WI38 (cell line): ENCODE results near the gene C8B.

Source experiments
- H3K4me3 ChIP-seq: 2 replicates; pipeline ENCODE4 v1.5.1; 2011; ENCODE audit warnings: low read depth, mild to moderate bottlenecking, control low read depth, low read length
- TF ChIP-seq, protein P1 (sequence below): IDR thresholded peaks from 2 replicates; pipeline ENCODE4 v1.5.1; 2012; ENCODE audit warnings: low read depth, mild to moderate bottlenecking, control low read depth, low read length

Gene C8B

DNA sequence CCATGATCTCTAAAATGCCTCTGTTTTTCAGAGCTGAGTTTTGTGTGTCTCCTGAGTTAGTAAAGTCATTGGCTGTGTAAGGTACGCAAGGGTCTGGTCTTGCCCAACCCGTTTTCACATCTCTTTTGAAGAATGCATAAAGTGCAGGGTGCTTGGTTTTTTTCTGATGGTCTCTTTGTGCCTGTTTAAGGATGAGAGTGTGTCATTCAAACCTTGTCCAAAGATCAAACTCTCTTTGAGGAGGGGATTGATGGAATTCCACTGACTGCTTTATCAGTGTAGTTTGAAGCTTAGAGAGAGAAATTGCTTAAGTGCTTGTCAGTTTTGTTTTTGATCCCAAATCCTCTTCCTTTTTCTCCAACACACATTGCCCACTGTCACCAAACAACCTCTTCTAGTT is 20.0 kb upstream of the C8B start:
- H3K4me3 ChIP-seq = no peak overlapping the region
- TF ChIP-seq, protein P1, sequence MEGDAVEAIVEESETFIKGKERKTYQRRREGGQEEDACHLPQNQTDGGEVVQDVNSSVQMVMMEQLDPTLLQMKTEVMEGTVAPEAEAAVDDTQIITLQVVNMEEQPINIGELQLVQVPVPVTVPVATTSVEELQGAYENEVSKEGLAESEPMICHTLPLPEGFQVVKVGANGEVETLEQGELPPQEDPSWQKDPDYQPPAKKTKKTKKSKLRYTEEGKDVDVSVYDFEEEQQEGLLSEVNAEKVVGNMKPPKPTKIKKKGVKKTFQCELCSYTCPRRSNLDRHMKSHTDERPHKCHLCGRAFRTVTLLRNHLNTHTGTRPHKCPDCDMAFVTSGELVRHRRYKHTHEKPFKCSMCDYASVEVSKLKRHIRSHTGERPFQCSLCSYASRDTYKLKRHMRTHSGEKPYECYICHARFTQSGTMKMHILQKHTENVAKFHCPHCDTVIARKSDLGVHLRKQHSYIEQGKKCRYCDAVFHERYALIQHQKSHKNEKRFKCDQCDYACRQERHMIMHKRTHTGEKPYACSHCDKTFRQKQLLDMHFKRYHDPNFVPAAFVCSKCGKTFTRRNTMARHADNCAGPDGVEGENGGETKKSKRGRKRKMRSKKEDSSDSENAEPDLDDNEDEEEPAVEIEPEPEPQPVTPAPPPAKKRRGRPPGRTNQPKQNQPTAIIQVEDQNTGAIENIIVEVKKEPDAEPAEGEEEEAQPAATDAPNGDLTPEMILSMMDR = no peak

DNA sequence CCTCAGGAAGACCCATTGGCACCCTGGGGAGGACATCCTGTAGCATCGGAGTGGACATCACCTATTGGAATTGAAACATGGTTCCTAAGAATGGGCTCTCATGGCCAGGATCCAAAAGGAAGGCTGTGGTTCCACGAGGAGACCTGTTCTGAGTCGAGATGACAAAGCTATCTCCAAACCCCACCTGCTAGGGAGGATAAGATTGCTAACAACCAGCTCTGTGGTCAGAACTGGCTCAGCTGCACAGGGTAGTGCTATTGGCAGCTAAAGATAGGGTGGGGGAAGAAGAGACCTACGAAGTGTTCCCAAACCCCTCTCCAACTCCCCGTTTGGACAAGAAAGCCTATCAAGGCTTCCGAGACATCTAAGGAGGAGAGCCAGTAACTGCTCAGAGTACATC is 17.7 kb upstream of the C8B start:
- TF ChIP-seq, protein P1 = no peak
- no peak overlapping the region for H3K4me3 ChIP-seq

DNA sequence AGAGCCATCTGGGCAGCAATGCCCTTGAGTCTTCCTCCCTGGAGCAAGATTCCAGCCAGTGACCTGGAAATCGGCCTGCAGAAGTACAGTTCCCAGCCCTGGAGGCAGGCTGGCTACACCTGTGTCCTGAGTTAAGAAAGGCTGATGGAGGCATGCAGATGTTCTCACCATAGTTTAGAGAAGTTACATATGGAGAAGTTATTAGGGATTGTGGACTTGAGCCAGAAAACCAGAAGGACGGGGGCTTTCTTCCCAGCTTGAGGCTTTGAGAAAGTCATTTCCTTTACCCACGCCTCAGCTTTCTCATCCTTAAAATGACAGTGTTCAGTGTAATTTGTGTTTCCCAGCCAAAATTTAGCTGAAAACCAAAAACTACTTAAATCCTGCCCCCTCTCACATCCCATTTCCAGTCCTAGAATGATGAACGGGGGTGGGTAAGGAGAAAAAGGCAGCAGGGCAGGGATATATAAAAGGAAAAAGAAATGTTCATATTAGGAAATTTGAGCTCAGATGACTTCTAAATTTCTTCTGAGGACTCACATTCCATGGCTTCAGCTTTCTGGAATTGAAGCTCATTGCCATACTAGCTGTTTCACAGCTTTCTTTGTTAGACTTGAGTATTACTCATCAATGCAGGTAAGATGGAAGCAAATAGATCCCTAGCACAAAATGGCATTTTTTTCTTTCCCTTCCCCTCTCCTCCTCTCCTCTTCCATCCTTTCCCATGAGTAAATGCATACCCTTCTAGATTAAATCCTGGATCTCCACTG is 14.4 kb upstream of the C8B start:
- H3K4me3 ChIP-seq = no peak overlapping the region
- TF ChIP-seq, protein P1 = no peak

DNA sequence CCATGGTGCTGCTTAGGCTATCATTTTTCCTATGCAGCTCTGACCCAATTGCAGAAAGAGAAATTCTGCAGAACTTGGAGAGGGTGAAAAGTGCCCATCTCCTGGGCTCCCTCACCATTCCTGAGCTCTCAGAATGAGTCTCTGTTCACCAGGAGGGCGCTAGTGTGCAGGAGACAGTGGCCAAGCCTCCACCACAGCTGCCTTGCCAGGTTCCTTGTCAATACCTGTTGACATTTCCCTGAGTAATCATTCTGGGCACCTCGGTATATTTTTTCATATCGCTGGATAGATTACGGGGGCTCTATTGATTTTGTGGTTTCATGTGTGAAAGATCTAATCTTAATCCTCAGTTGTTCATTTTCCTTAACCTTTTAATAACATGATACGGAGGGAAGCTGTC is 13.0 kb upstream of the C8B start:
- TF ChIP-seq, protein P1 = no peak
- no peak overlapping the region for H3K4me3 ChIP-seq

DNA sequence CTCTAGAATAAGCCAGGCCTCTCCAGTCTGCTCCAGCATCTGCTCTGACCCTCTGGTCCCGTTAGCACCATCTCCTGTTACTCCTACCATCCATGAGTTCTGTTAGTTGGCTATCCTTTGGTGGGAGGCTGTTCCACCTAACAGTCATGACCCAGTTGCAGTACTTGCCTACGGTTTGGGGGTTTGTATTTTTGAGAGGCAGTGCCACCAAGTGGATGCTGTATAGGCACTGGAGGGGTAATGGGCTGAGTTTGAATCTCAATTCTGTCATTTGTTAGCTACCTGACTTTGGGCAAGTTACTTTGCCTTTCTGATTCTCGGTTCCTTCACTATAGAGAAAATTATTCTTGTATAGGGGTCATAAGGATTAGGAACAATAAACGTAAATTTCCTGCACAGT is 12.1 kb upstream of the C8B start:
- TF ChIP-seq, protein P1 = no peak
- H3K4me3 ChIP-seq = no peak overlapping the region

DNA sequence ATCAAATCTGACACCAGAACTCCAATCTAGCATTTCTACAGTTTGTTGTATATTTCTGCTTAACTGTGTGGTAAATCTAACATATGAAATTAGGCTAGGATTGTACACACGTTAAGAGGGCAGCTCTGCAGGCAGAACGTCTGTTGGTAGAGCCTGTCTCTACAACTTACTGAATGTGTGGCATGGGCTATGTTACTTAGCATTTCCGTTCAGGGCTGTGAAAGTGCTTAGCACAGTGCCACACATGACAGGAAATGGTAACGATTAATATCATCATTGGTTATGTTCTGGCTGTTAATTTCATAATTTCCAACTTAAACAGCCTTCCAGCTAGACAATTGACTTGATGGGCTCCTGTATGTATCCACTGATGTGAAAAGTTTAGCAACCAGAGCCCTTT is 9.6 kb upstream of the C8B start:
- TF ChIP-seq, protein P1 = no peak
- H3K4me3 ChIP-seq = no peak overlapping the region

DNA sequence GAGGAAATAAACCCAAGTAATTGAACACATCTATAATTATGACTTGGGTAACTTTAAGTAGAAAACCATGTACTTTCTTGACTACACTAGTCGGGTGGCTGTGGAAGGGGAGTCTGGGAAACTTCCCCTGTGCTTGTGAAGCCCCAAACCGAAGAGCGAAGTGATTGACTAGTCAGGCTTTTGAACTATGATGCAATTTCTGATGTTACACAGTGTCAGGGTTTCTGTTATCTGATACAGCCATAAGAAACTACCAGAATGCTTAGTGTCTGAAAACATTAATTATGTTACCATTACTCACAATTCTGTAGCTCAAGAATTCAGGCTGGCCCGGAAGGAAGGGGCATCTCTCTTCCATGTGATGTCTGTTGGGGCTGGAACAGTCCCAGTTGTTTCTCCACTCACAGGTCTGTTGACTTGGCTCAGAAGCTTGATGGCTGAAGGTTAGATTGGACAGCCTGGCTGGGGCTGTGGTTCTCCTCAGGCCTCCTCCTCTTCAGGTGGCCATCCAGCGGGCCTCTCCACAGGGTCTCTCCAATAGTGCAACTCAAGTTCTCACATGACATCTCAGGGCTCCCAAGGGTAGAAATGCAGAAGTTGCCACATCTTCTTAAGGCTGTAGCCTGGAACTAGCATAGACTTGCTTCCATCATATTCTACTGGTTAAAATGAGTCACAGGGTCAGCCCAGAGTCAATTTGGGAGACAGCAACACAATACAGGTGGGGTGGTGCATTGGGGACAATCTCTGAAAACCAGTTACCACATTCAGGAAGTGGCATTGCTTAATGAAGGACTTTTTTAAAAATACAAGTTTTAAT is 8.3 kb upstream of the C8B start:
- no peak overlapping the region for H3K4me3 ChIP-seq
- TF ChIP-seq, protein P1 = no peak
